Stimulated activated CD8-positive, alpha-beta memory T cell treated with anti-CD3 and anti-CD28 coated beads, Interleukin-2, amount 100 ng/mL, for 48 hours (primary cell): ENCODE results near the gene TMEM132D.

Source experiments
- DNase-seq, 2 donors: peaks; one replicate each; pipeline ENCODE4 v3.0.0-alpha.2; 2020; ENCODE audit warnings: low read depth in 2 of 2

The TMEM132D gene

DNA sequence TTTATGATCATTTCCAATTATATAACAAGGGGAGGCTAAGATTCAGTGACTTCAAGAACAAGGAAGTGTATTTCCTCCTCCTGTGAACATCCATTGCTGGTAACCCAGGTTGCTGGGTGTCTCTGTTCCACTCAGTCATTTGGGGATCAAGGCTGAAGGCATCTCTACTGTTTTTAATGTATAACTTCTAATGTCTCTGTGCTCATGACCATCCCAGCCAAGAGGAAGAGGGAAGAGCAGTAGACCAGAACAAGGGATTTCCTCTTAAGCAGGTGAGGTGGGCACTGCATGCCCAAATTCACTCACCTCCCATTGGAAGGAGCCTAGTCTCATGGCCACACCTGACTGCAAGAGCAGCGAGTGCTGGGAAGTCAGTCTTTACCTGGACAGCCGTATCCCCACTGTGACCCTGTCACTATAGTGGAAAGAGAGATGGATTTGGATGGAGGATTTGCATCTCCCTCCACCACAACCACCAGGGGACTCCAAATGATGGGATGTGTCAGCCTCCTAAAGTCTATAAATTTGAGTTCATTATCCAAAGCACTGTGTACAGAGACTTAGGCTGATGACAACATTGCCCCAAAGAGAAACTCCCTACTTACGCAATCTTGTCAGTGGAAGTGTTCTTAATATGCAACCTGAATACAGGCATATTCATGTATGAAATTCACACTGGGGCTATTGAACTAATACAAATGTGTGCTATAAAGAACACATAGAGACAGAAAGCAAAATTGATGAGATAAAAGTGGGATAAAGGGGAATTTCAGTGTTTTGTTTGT is 368.7 kb downstream of the TMEM132D start:
- DNase-seq: no peak

DNA sequence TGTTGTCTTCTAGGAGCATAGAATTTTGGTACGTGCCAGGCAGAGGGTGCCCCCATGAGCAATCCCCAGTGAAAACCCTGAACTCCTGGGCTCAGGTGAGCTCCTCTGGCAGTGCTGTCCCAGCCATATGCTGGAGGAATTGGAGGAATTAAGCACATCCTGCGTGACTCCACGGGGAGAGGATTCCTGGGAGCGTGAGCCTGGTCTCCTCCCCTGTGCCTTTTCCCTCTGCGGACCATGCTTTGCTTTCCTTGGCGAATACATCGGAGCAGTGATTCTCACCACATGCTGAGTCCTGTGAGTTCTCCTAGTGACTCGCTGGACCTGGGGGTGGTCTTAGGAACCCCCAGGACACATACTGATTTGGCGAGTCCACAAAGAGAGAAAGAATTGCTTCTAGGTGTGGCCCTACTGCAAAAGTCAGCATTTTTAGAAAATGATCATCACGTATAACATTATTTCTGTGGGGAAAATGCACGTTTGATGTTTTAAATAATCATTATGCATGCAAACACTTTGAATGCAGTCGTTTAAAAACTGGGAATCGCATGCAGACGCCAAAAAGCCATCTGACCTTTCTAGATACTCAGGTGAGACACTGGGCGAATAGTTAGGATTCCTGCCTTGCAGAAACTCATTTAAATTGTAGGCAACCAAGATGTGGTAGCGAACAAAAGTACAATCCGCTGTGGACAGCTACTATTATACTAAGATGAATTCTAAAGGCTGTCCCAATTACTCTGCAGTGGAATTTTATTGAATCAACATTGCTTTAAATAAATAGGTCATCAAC is 370.9 kb downstream of the TMEM132D start:
- no peak for DNase-seq

DNA sequence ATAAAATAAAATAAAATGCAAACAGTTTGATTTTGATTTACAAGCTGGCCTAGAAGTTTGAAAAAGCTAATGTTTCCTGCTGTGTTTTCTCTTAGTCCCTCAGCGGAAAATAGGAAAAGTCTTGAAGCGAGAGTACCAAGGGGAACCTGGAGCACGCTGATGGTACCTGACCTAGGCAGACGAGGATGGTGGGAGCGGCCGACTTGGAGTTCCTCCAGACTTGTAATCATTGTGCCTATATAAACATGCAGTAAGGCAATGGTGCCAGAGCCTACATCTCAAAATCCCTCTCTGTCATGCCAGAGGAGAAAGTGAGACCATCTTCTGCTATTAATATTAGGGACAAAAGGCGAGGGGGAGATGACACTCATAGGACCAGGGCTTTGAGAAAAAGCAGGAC is 371.7 kb downstream of the TMEM132D start:
- DNase-seq: no peak

DNA sequence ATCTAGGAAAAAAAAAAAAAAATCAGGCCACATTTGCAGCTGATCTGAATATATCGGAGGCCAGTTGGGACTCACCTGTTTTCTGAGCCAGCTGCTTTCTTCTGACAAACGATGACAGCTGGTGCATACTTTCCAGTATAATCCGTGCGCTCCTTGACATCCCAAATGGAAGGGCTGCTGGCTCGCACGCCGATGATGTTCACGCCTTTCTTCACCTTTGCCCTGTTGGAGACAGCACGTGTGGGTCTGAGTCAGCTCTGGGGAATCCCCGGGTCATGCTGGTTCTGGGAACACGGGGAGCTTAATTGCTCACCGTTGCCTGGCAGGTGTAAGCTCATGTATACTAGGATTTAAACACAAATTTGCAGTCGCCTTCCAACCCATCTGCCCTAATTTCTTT is 372.8 kb downstream of the TMEM132D start:
- DNase-seq: no peak

DNA sequence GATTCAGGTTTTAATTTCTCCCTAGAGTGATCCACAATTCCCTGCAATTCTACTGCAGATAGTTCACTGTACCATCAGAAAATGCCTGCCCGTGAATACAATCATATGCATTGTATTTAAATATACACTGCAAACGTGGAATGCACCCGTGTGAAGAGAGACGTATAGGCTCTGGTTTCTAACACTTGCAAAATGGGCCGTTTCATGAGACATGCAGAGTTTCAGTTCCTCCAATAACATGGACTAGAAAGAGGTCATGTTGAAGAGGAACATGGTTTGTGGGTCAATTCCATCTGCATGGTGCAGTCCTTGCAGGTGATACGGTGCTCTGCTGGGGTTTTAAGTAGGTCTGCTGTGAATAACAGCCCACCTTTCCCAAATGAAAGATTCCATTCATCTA is 373.3 kb downstream of the TMEM132D start:
- DNase-seq: no peak

DNA sequence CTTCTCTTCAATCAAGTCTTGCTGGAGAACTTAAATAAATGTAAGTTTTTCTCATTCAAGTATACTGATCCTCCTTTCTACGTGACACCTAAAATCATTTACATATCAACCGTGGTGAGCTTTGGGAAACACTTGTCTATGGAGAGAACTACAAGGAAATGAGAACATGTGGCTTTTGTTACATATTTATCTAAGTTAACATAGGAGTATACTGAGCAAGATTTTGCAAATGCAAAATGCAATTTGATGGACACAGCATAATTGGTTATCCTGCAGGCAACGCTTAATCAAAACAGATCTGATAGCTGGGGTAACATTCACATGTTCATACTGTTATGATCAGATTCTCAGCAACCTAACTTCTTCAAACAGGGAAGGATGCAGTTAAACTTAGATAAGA is 376.3 kb downstream of the TMEM132D start:
- DNase-seq: no peak

DNA sequence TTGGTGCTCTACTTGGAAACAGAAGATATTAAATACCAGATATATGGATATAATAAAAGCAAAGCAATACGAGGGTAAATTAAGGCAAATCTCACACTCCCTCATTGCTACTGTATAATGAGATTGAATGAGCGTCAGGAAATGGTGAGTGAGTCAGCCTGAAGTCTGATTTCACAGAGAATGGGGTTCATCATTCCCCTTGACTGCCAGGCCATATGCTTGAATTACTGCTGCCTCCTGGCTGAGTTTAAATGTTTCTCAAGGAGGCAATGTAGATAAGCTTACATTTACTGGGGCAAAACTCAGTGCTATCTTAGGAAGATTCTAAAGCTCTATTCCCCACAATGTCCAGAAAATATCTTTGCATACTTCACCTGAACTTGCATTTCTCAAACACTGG is 380.2 kb downstream of the TMEM132D start:
- DNase-seq: no peak

DNA sequence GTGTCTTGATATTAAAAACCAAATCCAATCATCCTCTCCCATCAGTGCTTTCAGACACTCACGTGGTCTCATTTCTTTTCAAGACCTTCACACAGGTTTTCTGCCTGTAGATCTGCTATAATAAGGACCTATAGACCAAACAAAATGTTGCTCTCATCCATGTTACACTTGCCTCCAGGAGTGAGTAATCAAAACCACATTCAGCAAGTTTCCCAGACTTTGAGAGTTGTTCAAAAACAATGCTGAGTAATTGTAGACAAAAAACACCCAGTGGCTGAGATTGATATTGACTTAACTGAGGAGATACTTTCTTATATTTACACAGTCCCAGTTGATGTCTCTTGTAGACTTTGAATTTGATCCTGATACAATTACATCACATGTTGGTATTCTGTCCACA is 383.1 kb downstream of the TMEM132D start:
- no peak for DNase-seq

DNA sequence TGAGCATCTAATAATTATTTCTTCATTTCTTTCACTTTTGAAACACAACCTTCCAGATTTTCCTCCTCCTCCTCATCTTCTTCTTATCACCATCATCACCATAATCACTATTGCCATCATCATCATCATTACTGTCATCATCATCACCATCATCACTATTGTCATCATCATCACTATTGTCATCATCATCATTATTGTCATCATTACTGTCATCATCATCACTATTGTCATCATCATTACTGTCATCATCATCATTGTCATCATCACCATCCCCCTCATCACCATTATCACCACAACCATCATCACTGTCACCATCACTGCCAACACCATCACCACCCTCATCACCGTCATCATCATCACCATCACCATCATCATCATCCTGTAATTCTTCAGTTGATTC is 400.0 kb downstream of the TMEM132D start:
- DNase-seq: no peak

DNA sequence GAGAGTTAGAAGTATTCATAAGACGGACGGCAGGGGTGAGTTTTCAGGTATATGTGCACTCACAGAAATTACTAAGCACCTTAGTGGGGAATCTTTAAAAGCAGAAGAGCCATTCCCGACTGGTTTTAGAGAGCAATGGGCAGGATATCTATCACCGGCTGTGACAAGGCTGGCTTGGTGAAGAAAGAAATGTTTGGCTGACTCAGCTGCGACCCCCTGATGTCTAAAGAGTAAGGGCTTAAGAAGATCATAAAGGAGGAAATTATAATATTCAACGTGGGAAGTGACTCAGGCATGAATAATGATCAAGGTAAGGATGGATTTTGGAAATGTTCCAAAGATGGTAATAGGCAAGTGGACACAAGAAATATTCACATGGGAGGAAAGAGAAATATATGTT is 407.6 kb downstream of the TMEM132D start:
- no peak for DNase-seq

DNA sequence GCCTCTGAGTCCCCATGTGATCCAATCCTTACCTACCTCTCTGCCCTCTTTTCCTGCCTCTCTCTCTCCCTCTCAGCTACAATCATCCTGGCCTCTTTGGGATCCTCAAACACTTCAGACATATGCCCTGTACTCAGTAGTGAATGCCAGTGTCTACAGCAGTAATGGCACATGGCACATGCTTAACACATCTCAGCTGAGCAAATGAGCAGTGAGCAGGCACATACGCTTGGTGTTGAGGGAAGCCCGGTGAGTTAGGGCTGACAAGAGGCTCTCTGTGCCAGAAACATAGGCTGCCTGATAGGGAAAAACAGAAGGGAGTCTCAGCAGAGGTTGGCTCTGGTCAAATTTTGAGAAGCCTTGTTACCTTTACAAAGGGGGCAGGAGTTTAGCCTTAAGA is 409.1 kb downstream of the TMEM132D start:
- no peak for DNase-seq

DNA sequence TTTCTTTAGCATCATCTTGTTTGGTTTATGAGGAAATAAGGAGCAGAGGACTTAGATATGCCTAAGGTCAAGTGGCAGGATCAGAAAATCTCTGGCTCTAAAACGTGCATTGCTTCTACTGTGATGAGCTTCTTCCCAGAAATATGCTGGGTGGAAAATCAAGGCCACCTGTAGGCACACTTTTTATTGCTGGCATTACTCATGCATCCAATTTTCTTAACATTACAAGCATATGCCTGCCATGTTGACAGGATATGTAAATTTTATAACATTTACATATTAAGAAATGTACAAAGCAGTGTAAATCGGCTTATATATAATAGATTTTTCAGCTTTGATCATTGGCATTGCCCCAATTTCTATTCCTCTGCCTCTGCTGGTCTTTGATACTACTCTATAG is 409.6 kb downstream of the TMEM132D start:
- DNase-seq: no peak

DNA sequence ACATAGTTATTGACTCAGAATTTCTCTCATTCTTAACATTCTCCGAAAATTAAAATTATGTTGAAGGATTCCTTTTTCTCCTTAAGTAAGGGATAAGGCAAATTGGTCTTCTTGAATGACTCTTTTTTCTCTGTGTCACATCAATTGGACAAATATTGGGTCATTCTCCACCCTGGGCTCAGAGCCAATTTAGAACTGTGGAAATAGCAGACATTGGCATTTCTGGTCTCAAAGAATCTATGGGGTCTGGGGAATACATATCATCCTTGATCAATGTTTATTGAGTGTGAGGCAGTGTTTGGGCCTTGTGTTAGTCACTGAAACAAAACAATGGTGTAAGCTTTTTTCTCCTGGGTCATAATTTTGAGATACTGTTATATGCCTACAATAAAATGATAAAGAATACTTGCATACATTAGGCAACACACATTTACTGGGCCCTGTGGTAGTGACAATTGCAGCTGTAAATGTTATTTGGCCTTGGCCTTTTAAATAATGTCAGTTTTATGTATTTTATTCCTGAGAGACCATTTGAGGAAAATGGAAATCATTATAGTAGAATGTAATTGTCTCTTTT is 414.6 kb downstream of the TMEM132D start:
- no peak for DNase-seq

DNA sequence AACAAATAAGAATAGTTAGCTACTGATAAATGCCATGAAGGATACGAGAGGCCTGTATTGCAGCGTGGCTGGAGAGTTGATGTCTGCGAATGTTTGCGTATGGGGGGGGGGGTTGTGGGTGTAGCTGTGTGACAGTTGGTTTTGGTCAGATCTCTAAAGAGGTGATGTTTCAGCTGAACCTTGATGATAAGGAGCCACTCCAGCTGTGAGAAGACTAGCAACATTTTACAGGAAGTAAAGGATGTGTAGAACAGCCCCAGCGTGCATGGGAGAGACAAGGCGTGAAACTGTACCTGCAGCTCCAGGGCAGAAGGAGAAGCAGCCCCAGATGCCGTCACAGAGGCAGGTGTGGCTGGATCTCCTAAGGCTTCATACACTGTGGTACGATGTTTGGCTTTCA is 416.9 kb downstream of the TMEM132D start:
- no peak for DNase-seq

DNA sequence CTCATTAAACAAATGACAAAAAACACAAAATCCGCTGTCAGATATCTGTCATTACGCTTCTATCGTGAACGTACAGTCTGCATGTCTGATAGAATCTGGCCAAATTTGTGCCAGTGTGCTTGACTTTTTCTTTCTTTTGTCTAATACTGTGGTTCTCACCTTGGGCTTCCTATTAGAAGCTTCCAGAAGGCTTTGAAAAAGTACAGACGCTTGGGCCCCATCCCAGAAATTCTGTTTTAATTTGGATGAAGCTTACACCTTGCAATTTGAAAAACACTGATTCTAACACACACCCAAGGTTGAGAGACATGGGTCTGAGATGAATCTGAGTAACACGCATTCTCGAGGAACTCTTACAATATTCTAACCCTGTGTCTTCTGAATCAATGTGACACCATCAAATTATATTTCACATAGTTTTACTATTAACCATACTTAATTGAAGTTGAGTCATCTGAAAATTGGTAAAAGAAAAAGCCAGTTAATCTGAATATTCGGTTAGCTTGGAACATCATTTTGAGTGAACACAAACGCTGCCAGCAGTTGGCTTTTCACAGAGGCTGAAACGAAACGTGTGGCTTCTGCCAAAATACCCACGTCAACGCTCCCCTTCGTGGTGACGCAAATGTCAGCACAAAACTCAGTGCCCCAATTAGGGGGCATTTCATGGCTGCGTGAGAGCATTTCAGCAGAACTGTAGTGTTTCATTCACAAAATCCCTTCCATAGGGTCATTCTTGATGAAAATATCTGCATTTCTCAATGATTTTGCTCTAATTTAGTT is 420.5 kb downstream of the TMEM132D start:
- DNase-seq: no peak

DNA sequence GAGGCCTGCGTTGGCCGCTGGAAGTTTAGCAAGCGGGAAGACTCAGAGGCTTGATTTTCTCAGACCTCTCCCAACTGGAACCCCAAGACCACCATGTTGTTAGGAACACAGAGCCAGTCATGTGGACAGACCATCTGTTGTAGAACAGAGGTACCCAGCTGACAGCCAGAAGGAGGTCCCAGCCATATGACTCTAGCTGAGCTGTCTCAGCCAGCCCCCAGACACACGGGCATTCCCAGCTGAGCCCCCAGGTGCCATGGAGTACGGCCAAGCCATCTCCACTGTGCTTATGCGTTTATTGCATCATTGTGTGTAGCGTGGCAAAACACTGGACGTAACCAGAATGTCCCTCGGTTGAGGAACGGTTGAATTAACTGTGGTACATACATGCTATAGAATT is 421.9 kb downstream of the TMEM132D start:
- no peak for DNase-seq

DNA sequence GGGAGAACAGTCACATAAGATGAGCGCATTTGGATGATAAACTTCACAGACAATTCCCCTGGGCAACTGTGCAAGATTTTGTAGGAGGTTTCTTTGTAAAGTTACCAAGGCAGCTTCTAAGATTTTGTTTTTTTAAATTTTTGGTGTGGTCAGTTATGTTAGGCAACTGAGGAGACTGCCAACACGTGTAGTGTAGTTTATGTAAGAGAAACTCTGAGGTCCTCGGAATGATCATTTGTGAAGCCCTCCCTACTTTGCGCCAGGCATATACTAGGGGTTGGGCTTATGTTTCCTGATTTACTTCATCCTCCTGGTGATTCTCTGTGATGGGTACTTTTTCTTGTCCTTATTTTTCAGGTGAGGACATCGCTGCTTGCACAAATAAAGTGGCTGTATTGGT is 433.6 kb downstream of the TMEM132D start:
- no peak for DNase-seq

DNA sequence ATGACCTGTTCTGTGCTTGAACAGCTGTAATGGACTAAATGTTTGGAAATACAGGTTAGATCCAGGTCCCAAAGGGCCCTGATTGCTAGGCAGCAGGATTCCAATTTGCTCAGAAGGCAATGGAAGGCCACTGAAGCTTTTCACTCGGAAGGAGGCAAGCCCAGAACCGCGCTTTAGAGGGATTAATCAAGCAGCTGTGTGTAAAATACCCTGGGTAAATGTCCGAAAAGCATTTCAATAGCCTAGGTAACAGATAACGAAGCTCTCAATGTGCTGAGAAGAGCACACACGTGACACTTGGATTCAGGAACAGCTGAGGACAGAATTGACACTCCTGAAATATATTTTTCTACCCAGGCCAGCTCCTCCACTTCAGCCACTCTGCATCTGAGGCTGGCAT is 436.1 kb downstream of the TMEM132D start:
- DNase-seq: no peak

DNA sequence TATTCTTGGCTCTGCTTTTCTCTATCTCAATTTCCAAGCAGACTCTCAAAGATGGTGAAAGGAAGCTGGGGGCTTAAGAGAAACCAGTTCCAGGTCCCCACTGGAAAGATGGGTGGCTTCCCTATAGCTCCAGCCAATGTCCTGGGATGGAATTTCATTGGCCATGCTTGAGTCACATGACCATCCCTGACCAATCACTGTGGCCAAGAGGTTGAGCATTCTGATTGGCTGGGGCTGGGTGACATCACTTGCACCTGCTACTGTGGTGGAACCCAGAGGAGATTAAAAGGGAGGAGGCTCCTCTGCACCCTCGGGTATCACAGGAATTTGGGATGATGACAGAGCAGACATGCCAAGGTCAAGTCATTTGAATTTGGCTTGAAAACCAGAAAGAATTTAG is 436.5 kb downstream of the TMEM132D start:
- DNase-seq: no peak

DNA sequence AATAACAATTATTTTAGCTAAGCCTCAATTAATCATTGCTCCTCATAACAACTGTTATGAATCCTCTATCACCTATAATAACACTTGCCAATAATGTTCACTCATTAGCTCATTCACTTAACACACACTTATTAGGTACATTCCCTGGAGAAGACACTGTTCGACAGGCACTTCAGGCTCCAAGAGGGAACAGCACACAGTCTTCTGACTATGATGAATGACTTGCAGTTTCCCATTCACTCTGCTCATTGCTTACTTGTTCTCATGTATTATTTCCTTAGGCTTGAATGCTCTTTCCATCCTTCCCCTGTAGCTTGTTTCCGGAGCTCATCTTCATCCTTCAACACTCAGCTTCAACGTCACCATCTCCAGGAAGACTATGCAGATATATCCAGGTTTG is 437.3 kb downstream of the TMEM132D start:
- no peak for DNase-seq

DNA sequence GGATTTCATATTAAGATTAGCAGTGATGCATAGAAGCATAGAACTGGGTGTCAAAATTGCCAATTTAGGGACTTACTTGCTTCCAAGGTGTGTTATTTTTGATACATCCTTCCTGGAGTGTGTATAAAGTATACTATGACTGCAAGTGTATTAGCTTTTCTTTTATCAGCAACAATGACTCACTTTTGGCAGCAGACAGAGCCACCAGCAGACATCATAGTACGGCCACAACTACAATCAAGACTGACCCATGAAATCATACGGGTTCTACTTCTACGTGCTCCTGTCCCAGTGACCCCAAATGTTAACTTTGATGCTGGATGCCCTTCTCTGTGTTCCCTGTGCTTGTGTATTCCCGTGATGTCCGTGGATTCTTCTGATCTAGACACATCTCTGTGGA is 443.9 kb downstream of the TMEM132D start:
- DNase-seq: no peak

DNA sequence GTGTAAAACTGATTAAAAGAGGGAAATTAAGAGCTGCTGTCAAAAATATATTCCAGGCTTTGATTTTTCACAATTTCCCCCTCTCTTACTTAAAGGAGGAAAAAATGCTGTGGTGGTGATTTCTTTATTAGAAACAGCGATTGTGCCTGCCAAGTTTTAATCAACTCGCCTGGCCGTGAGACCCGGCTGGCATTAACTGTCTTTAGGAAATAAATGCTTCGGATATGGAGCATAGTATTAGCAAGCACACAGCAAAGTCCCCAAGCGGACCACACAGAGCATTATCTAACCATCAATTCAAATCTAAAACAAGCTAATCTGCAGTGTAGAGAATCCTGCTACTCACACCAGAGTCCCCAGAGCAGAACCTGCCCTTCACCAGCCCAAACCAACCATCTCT is 457.1 kb downstream of the TMEM132D start:
- DNase-seq: no peak
